Activated CD8-positive, alpha-beta memory T cell treated with anti-CD3 and anti-CD28 coated beads, Interleukin-2, amount 50 U/mL, for 4 hours (primary cell): Measurements from ENCODE around the gene AIP.

Experiments
- DNase-seq: peaks from one replicate; pipeline ENCODE4 v3.0.0-alpha.2; 2020

The AIP gene

DNA sequence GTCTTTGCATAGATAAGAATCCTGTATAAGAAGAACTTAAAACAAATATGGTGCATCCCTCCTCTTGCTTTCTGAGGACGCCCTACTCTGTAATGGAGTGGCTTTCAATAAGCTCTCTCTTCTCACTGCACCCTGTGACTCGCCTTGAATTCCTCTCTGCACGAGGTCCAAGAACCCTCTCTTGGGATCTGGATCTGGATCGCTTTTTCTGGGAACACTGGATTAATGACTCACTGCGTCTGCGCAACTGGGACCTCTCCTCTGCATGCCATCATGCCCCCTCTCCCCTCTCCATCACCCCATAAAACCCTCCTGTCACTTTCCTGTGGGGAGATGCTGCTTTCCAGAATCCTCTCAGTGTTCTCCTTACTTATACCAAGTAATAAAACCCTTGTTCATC, 55.5 kb downstream of the AIP start:
- DNase-seq = no peak

DNA sequence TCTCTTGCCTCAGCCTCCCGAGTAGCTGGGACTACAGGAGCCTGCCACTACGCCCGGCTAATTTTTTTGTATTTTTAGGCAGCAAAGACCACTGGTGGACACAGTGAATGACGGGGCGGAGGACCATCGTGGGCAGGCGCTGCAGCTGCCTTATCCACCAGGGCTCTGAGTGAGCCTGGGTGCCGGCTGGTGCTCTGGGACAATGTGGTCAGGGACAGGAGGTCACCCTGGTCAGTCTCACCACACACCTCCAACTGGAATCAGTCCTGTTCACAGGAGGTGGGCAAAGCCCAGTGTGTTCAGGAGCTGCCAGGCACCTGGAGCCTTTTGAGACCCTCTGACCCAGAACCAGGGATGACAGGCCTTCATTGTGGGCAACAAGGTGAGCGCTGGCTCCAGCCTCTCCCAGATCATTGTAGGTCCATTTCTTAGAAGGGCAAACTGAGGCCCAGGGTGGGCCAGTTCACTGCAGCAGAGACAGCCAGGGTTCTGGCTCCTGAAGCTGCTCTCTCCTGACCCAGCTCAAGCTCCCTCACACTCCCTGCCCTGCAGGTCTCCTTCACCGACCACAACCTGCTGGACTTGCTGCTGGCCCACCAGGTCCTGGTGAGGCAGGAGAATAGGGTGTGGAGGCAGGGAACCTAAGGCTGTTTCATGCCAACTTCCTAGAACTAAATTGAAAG, 56.1 kb downstream of the AIP start:
- no peak for DNase-seq

DNA sequence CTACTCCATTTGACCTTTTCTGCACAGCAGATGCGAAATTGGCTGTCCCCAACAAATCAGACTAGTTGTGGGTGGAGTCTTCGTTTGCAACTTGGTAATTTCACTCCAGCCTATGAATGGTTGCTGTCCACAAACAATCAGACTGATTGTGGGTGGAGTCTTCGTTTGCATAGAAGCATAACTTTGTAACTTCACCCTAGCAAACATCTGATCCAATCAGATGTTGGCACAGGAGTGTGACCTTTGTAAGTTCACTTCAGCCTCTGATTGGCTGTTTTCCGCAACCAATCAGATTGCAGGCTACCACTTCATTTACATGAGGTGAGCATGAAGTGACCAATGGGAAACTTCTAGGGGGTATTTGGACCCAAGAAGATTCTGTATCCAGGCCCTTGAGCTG, 56.7 kb downstream of the AIP start:
- no peak for DNase-seq
